RWPE2 (cell line): Measurements from ENCODE around the gene ANKRD28.

Experiments used
- ATAC-seq: fragments of 200-7000 bp; cut with Tn5 transposase; 3 replicates; pipeline ENCODE4 v1.9.1; 2021; ENCODE audit warnings: low read depth
- DNase-seq: peaks from one replicate; pipeline ENCODE4 v3.0.0-alpha.2; 2020; ENCODE audit warnings: low spot score
- H3K27ac ChIP-seq: fragments of 450-650 bp; 2 replicates; pipeline ENCODE4 v1.5.1; 2017; ENCODE audit warnings: mild to moderate bottlenecking; ENCODE audit not compliant: poor library complexity, severe bottlenecking
- H3K27me3 ChIP-seq: fragments of 250-450 bp; sonication (Bioruptor Pico); 2 replicates; pipeline ENCODE4 v1.5.1; 2021; ENCODE audit warnings: mild to moderate bottlenecking, moderate library complexity; ENCODE audit not compliant: insufficient read depth, poor library complexity, severe bottlenecking
- H3K36me3 ChIP-seq: fragments of 250-450 bp; sonication (Bioruptor Pico); 2 replicates; pipeline ENCODE4 v1.5.1; 2020; ENCODE audit warnings: low read depth, mild to moderate bottlenecking, moderate library complexity
- H3K4me1 ChIP-seq: fragments of 250-450 bp; sonication (Bioruptor Pico); 2 replicates; pipeline ENCODE4 v1.5.1; 2021; ENCODE audit warnings: mild to moderate bottlenecking, moderate library complexity; ENCODE audit not compliant: insufficient read depth, poor library complexity, severe bottlenecking
- H3K4me3 ChIP-seq: fragments of 250-450 bp; sonication (Bioruptor Pico); 2 replicates; pipeline ENCODE4 v1.5.1; 2021; ENCODE audit warnings: mild to moderate bottlenecking, moderate library complexity; ENCODE audit not compliant: severe bottlenecking
- H3K9me3 ChIP-seq: fragments of 250-450 bp; sonication (Bioruptor Pico); 2 replicates; pipeline ENCODE4 v1.5.1; 2021; ENCODE audit warnings: mild to moderate bottlenecking, moderate library complexity; ENCODE audit not compliant: severe bottlenecking
- TF ChIP-seq, protein P1 (sequence below): fragments of 450-650 bp; IDR thresholded peaks from one replicate; pipeline ENCODE4 v1.5.1; 2017; ENCODE audit warnings: mild to moderate bottlenecking, moderate library complexity; ENCODE audit not compliant: poor library complexity, severe bottlenecking

The ANKRD28 gene

DNA sequence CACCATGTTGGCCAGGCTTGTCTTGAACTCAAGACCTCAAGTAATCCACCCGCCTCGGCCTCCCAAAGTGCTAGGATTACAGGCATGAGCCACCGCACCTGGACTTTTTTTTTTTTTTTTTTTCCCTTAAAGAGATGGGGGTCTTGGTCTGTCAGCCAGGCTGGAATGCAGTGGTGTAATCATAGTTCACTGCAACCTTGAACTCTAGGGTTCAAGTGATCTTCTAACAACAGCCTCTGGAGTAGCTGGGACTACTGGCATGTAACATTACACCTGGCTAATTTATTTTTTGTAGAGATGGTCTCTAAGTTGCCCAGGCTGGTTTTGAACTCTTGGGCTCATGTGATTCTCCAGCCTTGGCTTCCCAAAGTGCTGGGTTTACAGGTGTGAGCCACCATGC lies 81.6 kb downstream of the ANKRD28 start:
- Histone ChIP-seq H3K4me3 (no peak overlapping the region), H3K9me3 (no peaks in the 10 kb centered on the region), H3K27ac (no peak overlapping the region), H3K4me1 (no peaks in the 10 kb centered on the region), H3K27me3 (no peaks in the 10 kb centered on the region), H3K36me3 (peaks cover 61% of the 10 kb centered on the region)
- ATAC-seq (no peak), DNase-seq (no peak)
- TF ChIP-seq, protein P1, sequence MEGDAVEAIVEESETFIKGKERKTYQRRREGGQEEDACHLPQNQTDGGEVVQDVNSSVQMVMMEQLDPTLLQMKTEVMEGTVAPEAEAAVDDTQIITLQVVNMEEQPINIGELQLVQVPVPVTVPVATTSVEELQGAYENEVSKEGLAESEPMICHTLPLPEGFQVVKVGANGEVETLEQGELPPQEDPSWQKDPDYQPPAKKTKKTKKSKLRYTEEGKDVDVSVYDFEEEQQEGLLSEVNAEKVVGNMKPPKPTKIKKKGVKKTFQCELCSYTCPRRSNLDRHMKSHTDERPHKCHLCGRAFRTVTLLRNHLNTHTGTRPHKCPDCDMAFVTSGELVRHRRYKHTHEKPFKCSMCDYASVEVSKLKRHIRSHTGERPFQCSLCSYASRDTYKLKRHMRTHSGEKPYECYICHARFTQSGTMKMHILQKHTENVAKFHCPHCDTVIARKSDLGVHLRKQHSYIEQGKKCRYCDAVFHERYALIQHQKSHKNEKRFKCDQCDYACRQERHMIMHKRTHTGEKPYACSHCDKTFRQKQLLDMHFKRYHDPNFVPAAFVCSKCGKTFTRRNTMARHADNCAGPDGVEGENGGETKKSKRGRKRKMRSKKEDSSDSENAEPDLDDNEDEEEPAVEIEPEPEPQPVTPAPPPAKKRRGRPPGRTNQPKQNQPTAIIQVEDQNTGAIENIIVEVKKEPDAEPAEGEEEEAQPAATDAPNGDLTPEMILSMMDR: no peak

DNA sequence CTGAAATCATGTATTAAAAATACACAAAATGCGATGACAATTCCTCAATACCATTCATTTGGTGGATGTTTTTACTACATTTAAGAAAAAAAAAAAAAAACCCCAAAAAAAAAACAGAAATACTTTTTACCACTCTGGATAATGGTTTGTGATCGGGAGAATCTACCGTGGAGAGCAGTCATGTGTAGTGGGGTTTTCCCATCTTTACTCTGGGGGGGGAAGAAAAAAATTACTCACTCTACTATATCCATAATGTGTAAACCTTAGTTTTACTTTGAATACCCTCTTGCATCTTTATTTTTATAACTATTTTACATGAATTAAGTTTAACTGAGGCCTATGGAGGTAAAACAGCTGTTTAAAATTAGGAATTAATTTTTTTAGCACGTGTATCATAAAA lies 83.3 kb downstream of the ANKRD28 start:
- Histone ChIP-seq H3K9me3 (no peaks in the 10 kb centered on the region), H3K4me3 (no peak overlapping the region), H3K27ac (no peak overlapping the region), H3K27me3 (no peaks in the 10 kb centered on the region), H3K36me3 (peaks cover 60% of the 10 kb centered on the region), H3K4me1 (no peaks in the 10 kb centered on the region)
- no peak for ATAC-seq
- TF ChIP-seq, protein P1: no peak
- no peak for DNase-seq

DNA sequence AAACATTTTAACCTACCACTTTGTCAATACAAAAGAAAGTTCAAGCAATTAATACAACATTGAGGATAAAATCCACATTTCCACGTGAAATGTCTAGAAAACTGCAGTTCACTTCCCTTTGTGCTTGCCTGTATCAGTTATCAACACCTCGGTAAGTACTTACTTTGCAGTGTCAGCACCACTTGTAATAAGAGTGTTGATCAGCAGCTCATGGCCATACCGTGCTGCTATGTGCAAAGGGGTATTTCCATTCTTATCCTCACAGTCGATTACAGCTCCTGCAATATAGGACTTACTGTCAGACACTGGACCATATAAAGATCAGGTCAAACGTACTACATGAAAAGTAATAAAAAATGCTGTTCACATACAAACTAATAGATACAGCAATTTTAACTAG lies 84.4 kb downstream of the ANKRD28 start:
- no peak for DNase-seq
- Histone ChIP-seq H3K27ac (no peak overlapping the region), H3K27me3 (no peaks in the 10 kb centered on the region)

DNA sequence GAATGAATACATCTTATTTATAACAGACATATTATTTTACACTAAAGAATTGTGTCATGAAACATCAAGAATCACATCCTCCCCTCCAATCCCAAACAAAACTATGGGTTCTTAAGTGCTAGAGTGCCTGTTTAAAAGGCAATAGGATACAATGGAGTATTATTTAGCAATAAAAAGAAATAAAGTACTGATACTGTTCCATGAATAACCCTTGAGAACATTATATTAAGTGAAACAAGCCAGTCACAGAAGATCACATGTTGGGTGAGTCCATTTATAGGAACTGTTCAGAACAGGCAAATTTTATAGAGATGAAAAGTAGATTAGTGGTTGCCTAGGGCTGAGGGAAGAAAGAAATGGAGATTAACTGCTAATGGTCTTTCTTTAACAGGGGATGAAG lies 86.5 kb downstream of the ANKRD28 start:
- Histone ChIP-seq H3K27ac (no peak overlapping the region), H3K4me1 (no peaks in the 10 kb centered on the region), H3K4me3 (no peak overlapping the region), H3K36me3 (peaks cover 78% of the 10 kb centered on the region), H3K27me3 (no peaks in the 10 kb centered on the region), H3K9me3 (no peaks in the 10 kb centered on the region)
- no peak for DNase-seq
- ATAC-seq: no peak
- TF ChIP-seq, protein P1: no peak

More for the DNA sequence above, 84.4 kb downstream of the ANKRD28 start:
- TF ChIP-seq, protein P1: no peak
- Histone ChIP-seq H3K36me3 (peaks cover 63% of the 10 kb centered on the region), H3K9me3 (no peaks in the 10 kb centered on the region), H3K4me3 (no peak overlapping the region), H3K4me1 (no peaks in the 10 kb centered on the region)
- ATAC-seq: no peak

DNA sequence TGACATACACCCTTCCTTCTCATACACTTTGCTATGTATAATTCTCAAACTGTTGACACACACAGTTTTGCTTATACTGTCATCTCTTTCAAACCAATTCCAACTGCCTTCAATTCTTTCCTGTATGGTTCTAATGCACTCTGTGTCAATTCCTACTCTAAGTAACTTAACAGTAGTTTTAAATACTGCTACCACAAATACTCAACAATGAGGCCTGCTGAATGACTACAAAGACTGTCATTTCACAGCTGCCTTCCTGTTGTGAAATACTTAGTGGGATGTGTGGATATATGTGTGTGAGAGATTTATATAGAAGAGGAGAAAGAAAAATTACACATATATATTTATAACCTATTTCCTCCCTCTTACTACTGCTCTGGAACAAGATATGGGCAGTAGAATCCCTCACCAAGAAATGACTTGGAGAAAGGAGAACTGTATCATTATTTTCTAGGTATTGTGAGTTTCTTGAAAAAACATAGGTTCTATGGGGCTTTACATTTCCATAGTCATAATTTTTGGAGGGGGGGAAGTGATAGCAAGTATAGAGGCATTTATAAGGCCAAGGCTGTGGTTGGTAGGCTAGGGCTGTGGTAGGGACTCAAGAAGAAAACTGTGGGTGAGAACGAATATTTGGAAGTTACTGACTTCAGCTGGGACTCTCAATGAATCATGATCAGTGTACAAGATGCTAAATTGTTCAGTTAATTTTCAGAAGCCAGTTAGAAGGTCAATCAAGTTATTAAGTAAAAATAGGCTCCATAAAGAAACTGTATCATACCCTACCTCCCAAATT lies 88.7 kb downstream of the ANKRD28 start:
- Histone ChIP-seq H3K4me1 (no peaks in the 10 kb centered on the region), H3K36me3 (peaks cover 90% of the 10 kb centered on the region), H3K9me3 (no peaks in the 10 kb centered on the region), H3K27me3 (no peaks in the 10 kb centered on the region), H3K27ac (no peak overlapping the region), H3K4me3 (no peak overlapping the region)
- TF ChIP-seq, protein P1: no peak
- ATAC-seq (no peak), DNase-seq (no peak)
